KOPT-K1 (cell line): ENCODE data around the gene EPM2A.
"Not testable (repeated sequence)": the region's sequence is repeated elsewhere in the genome, so short reads cannot be mapped to it uniquely, and the experiment has no call there.

ENCODE experiments used
- H3K27ac ChIP-seq: fragments of 200-600 bp; sonication (generic); 2 replicates; pipeline ENCODE4 v1.5.1; 2016; ENCODE audit warnings: antibody characterized with exemption, mild to moderate bottlenecking, low read depth, low read length; ENCODE audit not compliant: poor library complexity, severe bottlenecking
- H3K36me3 ChIP-seq: fragments of 200-600 bp; sonication (generic); 2 replicates; pipeline ENCODE4 v1.5.1; 2017; ENCODE audit warnings: antibody characterized with exemption, mild to moderate bottlenecking, low read length, moderate library complexity; ENCODE audit not compliant: insufficient read depth
- H3K9me3 ChIP-seq: fragments of 200-600 bp; sonication (generic); 2 replicates; pipeline ENCODE4 v1.5.1; 2017; ENCODE audit warnings: antibody characterized with exemption, low read length, mild to moderate bottlenecking; ENCODE audit not compliant: insufficient read depth, poor library complexity, severe bottlenecking

Gene EPM2A

DNA sequence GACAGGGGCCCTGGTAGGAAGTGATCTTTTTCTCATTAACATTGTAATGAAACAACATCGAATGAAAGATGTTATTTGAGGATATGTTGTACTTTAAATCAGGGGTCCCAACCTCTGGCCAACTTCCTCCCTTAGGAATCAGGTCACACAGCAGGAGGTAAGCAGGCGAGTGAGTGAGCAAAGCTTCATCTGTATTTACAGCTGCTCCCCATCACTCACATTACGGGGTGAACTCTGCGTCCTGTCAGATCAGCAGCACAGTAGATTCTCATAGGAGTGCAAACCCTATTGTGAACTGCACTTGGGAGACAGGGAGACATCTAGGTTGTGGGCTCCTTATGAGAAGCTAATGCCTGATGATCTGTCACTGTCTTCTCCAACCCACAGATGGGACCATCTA is 19.9 kb downstream of the EPM2A start:
- H3K27ac ChIP-seq: no peak overlapping the region
- H3K36me3 ChIP-seq: peaks cover 29% of the 10 kb centered on the region
- peaks cover 34% of the 10 kb centered on the region for H3K9me3 ChIP-seq

DNA sequence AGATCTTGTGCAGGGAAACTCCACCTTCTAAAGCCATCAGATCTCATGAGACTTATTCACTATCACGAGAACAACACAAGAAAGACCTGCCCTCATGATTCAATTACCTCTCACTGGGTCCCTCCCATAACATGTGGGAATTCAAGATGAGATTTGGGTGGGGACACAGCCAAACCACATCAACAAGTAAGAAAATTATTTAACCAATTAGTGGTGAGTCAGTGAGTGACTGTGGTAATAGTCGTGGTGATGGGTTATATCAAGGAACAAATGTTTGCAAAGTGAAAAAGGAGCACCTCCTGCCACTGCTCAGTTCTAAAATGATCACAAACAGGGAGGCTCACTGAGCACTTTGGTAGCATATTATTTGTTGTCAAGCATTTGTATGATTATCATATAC is 20.6 kb downstream of the EPM2A start:
- peaks cover 34% of the 10 kb centered on the region for H3K9me3 ChIP-seq
- no peak overlapping the region for H3K27ac ChIP-seq
- H3K36me3 ChIP-seq: peaks cover 29% of the 10 kb centered on the region

DNA sequence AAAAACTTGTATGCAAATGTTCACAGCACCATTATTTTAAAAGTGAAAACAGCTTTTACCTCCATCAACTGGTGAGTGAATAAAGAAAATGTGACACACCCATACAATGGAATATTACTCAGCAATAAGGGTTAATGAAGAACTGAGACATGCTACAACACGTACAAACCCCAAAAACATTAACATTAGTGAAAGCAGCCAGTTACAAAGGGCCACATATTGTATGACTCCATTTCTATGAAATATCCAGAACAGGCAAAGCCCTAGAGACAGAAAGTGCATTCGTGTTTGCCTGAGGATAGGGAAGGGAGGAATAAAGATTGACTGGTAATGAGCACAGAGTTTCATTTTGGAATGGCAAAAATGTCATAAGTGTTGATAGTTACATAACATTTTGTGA is 21.5 kb downstream of the EPM2A start:
- H3K27ac ChIP-seq: no peak overlapping the region
- peaks cover 36% of the 10 kb centered on the region for H3K9me3 ChIP-seq
- peaks cover 31% of the 10 kb centered on the region for H3K36me3 ChIP-seq

GRCh38 chr6:145711372-145711771 is 23.9 kb downstream of the EPM2A start:
- H3K36me3 ChIP-seq: peaks cover 35% of the 10 kb centered on the region
- H3K9me3 ChIP-seq: peaks cover 41% of the 10 kb centered on the region
- no peak overlapping the region for H3K27ac ChIP-seq

DNA sequence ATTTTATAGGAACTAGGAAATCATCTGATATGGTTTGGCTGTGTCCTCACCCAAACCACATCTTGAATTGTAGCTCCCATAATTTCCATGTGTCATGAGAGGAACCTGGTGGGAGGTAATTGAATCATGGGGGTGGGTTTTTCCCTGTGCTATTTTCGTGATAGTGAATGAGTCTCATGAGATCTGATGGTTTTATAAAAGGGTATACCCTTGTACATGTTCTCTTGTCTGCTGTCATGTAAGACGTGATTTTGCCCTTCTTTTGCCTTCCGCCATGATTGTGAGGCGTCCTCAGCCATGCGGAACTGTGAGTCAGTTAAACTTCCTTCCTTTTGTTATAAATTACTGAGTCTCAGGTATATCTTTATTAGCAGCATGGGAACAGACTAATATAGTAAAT is 27.9 kb downstream of the EPM2A start:
- Histone ChIP-seq H3K27ac (no peak overlapping the region), H3K36me3 (peaks cover 8% of the 10 kb centered on the region), H3K9me3 (peaks cover 13% of the 10 kb centered on the region)

GRCh38 chr6:145705561-145705960 is 29.8 kb downstream of the EPM2A start:
- H3K36me3 ChIP-seq: peaks cover 8% of the 10 kb centered on the region
- no peak overlapping the region for H3K27ac ChIP-seq
- H3K9me3 ChIP-seq: peaks cover 13% of the 10 kb centered on the region

- no peak overlapping the region for H3K27ac ChIP-seq
Measured at GRCh38 chr6:145704143-145704781, 31.1 kb downstream of the EPM2A start.

GRCh38 chr6:145699462-145699861 is 35.9 kb downstream of the EPM2A start:
- peaks cover 4% of the 10 kb centered on the region for H3K9me3 ChIP-seq
- H3K36me3 ChIP-seq: no peaks in the 10 kb centered on the region
- H3K27ac ChIP-seq: no peak overlapping the region

More at GRCh38 chr6:145704143-145704781, 31.1 kb downstream of the EPM2A start:
- Histone ChIP-seq H3K36me3 (peaks cover 8% of the 10 kb centered on the region), H3K9me3 (peaks cover 13% of the 10 kb centered on the region)

DNA sequence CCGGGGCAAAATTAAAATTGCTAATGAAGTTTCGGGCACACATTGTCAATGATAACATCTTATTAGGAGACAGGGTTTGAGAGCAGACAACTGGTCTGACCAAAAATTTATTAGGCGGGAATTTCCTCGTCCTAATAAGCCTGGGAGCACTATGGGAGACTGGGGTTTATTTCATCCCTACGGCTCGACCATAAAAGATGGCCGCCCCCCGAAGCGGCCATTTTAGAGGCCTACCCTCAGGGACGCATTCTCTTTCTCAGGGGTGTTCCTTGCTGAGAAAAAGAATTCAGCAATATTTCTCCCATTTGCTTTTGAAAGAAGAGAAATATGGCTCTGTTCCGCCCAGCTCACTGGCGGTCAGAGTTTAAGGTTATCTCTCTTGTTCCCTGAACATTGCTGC is 37.9 kb downstream of the EPM2A start:
- H3K27ac ChIP-seq, H3K9me3 ChIP-seq, H3K36me3 ChIP-seq: not testable (repeated sequence)

GRCh38 chr6:145694083-145694737 is 41.1 kb downstream of the EPM2A start:
- H3K36me3 ChIP-seq: no peaks in the 10 kb centered on the region
- H3K27ac ChIP-seq: no peak overlapping the region

GRCh38 chr6:145690969-145691368 is 44.4 kb downstream of the EPM2A start:
- Histone ChIP-seq H3K9me3 (no peaks in the 10 kb centered on the region), H3K36me3 (no peaks in the 10 kb centered on the region; the same call in 1 of the 2 replicates), H3K27ac (no peak overlapping the region)

More at GRCh38 chr6:145694083-145694737, 41.1 kb downstream of the EPM2A start:
- peaks cover 4% of the 10 kb centered on the region for H3K9me3 ChIP-seq

DNA sequence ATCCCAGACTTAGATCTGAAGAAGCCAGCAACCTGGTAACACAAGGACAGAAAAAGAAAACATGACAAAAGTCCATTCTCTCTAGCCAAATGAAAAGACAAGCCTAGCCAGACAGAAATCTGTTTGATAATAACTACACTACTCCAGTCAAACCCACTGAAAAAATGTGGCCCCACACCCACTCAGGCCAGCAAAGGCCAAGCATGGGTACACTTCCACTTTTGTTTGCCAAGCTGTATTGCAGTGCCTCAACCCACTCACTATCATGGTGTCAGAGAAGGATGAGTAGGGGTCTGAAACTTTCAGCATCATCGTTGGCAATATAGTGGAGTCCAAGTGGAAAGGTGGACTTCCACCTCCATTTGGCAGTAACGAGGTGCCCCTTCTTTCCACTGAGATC is 45.8 kb downstream of the EPM2A start:
- no peaks in the 10 kb centered on the region for H3K9me3 ChIP-seq
- no peak overlapping the region for H3K27ac ChIP-seq

GRCh38 chr6:145688493-145688905 is 46.8 kb downstream of the EPM2A start:
- H3K36me3 ChIP-seq: peaks cover 10% of the 10 kb centered on the region
- no peak overlapping the region for H3K27ac ChIP-seq
- H3K9me3 ChIP-seq: no peaks in the 10 kb centered on the region

More for the DNA sequence above, 45.8 kb downstream of the EPM2A start:
- no peaks in the 10 kb centered on the region; the same call in 1 of the 2 replicates for H3K36me3 ChIP-seq

DNA sequence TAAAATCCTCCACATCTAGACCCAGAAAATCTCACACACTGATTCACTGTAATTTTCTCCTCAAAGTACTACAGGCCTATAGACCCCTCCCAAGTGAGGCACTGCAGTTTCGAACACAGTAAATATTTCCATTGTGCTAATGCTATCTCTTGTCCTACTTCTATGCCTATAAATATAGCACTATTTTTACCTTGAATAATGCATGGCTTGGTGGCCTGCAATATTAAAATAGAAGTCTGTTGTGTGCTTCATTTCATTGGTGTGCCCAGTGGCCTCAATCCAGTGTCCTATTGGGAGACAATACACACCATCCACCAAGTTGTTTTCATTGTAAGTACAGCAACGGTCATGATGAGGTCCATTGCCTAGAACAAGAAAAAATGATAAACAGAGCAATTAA is 49.4 kb downstream of the EPM2A start:
- Histone ChIP-seq H3K27ac (no peak overlapping the region), H3K9me3 (peaks cover 16% of the 10 kb centered on the region), H3K36me3 (peaks cover 22% of the 10 kb centered on the region)

- peaks cover 26% of the 10 kb centered on the region for H3K36me3 ChIP-seq
- no peak overlapping the region for H3K27ac ChIP-seq
- H3K9me3 ChIP-seq: peaks cover 16% of the 10 kb centered on the region
Measured at GRCh38 chr6:145681965-145682364, 53.4 kb downstream of the EPM2A start.

DNA sequence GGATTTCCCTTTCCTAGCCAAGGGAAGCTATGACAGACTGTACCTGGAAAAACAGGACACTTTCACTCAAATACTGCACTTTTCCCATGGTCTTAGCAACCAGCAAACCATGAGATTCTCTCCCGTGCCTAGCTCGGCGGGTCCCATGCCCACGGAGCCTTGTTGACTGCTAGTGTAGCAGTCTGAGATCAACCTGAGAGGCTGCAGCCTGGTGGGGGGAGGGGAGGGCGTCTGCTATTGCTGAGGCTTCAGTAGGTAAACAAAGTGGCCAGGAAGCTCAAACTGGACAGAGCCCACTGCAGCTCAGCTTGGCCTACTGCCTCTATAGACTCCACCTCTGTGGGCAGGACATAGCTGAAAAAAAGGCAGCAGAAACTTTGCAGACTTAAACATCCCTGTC is 61.8 kb downstream of the EPM2A start:
- H3K27ac ChIP-seq: no peak overlapping the region
- no peaks in the 10 kb centered on the region; the same call in 1 of the 2 replicates for H3K36me3 ChIP-seq
- H3K9me3 ChIP-seq: no peaks in the 10 kb centered on the region
